ENCODE results near the gene ACOT13. TPM values are rescaled to one million over a fixed set of nuclear protein-coding genes. Genes with fewer than 3 reads are reported as not detected.
"Not testable (repeated sequence)": the region's sequence is repeated elsewhere in the genome, so short reads cannot be mapped to it uniquely, and the experiment has no call there.

ACOT13 gene
- total RNA-seq, 3 donors from 2014 or later, result 19.6 to 28.5 (median 22.1) TPM

GRCh38 chr6:24692003-24692402, 25.1 kb downstream of the ACOT13 start:
- no peak for DNase-seq
- ATAC-seq, result no peak
- Mint-ChIP-seq H3K27me3 (ENCODE audit: low read depth) (no peaks in the 10 kb centered on the region), H3K36me3 (ENCODE audit: insufficient read depth) (peaks cover 7% of the 10 kb centered on the region), H3K4me1 (ENCODE audit: low read depth) (peaks cover 23% of the 10 kb centered on the region), H3K9me3 (no peaks in the 10 kb centered on the region), H3K4me3 (no peak overlapping the region)

GRCh38 chr6:24692415-24692814, 25.5 kb downstream of the ACOT13 start:
- ATAC-seq (no peak), DNase-seq (no peak)
- Mint-ChIP-seq H3K4me3 (no peak overlapping the region), H3K9me3 (no peaks in the 10 kb centered on the region), H3K27me3 (ENCODE audit: low read depth) (no peaks in the 10 kb centered on the region), H3K36me3 (ENCODE audit: insufficient read depth) (peaks cover 4% of the 10 kb centered on the region), H3K4me1 (ENCODE audit: low read depth) (peaks cover 23% of the 10 kb centered on the region)

GRCh38 chr6:24692848-24693592, 26.1 kb downstream of the ACOT13 start:
- no peaks in the 10 kb centered on the region for H3K27me3 Mint-ChIP-seq (ENCODE audit: low read depth)
- no peaks in the 10 kb centered on the region for H3K9me3 Mint-ChIP-seq
- DNase-seq, result no peak
- H3K4me3 Mint-ChIP-seq, result no peak overlapping the region
- H3K36me3 Mint-ChIP-seq (ENCODE audit: insufficient read depth), result peaks cover 3% of the 10 kb centered on the region
- ATAC-seq, result no peak
- peaks cover 23% of the 10 kb centered on the region for H3K4me1 Mint-ChIP-seq (ENCODE audit: low read depth)

GRCh38 chr6:24694198-24694597, 27.3 kb downstream of the ACOT13 start:
- Mint-ChIP-seq H3K27me3 (ENCODE audit: low read depth) (no peaks in the 10 kb centered on the region), H3K36me3 (ENCODE audit: insufficient read depth) (no peaks in the 10 kb centered on the region), H3K9me3 (no peaks in the 10 kb centered on the region), H3K4me1 (ENCODE audit: low read depth) (peaks cover 25% of the 10 kb centered on the region), H3K4me3 (no peak overlapping the region)
- ATAC-seq, result no peak
- no peak for DNase-seq

GRCh38 chr6:24695635-24696034, 28.8 kb downstream of the ACOT13 start:
- peaks cover 36% of the 10 kb centered on the region for H3K4me1 Mint-ChIP-seq (ENCODE audit: low read depth)
- peak; percentile 15 for DNase-seq
- peak; percentile 70 to 73 for ATAC-seq
- not testable (repeated sequence) for H3K27me3 Mint-ChIP-seq (ENCODE audit: low read depth); H3K36me3 Mint-ChIP-seq (ENCODE audit: insufficient read depth); H3K4me3 Mint-ChIP-seq; H3K9me3 Mint-ChIP-seq

- peak in 1 of 2 donors; percentile 22 for ATAC-seq
- peaks cover 39% of the 10 kb centered on the region for H3K4me1 Mint-ChIP-seq (ENCODE audit: low read depth)
- DNase-seq, result no peak
- H3K27me3 Mint-ChIP-seq (ENCODE audit: low read depth), result no peaks in the 10 kb centered on the region
- no peak overlapping the region for H3K4me3 Mint-ChIP-seq
- H3K36me3 Mint-ChIP-seq (ENCODE audit: insufficient read depth), result no peaks in the 10 kb centered on the region
- H3K9me3 Mint-ChIP-seq, result no peaks in the 10 kb centered on the region
Observed at GRCh38 chr6:24696097-24696496, 29.2 kb downstream of the ACOT13 start.

GRCh38 chr6:24699521-24700359, 32.9 kb downstream of the ACOT13 start:
- ATAC-seq, result peak; percentile 75 to 82
- no peak for DNase-seq
- Mint-ChIP-seq H3K4me1 (ENCODE audit: low read depth) (peaks cover 42% of the 10 kb centered on the region), H3K9me3 (no peaks in the 10 kb centered on the region), H3K4me3 (no peak overlapping the region), H3K27me3 (ENCODE audit: low read depth) (no peaks in the 10 kb centered on the region), H3K36me3 (ENCODE audit: insufficient read depth) (peaks cover 18% of the 10 kb centered on the region)

GRCh38 chr6:24702720-24703282, 35.9 kb downstream of the ACOT13 start:
- DNase-seq (no peak), ATAC-seq (no peak)
- Mint-ChIP-seq H3K4me3 (no peak overlapping the region), H3K4me1 (ENCODE audit: low read depth) (peaks cover 40% of the 10 kb centered on the region), H3K9me3 (no peaks in the 10 kb centered on the region), H3K36me3 (ENCODE audit: insufficient read depth) (peaks cover 38% of the 10 kb centered on the region), H3K27me3 (ENCODE audit: low read depth) (no peaks in the 10 kb centered on the region)

- peaks cover 36% of the 10 kb centered on the region for H3K4me1 Mint-ChIP-seq (ENCODE audit: low read depth)
- peaks cover 45% of the 10 kb centered on the region for H3K36me3 Mint-ChIP-seq (ENCODE audit: insufficient read depth)
- no peak overlapping the region for H3K4me3 Mint-ChIP-seq
- H3K9me3 Mint-ChIP-seq, result no peaks in the 10 kb centered on the region
- no peak for ATAC-seq
- no peaks in the 10 kb centered on the region for H3K27me3 Mint-ChIP-seq (ENCODE audit: low read depth)
- no peak for DNase-seq
Observed at GRCh38 chr6:24704468-24704867, 37.6 kb downstream of the ACOT13 start.

GRCh38 chr6:24708612-24709011, 41.7 kb downstream of the ACOT13 start:
- Mint-ChIP-seq H3K27me3 (ENCODE audit: low read depth) (no peaks in the 10 kb centered on the region), H3K4me1 (ENCODE audit: low read depth) (peaks cover 39% of the 10 kb centered on the region), H3K36me3 (ENCODE audit: insufficient read depth) (peaks cover 56% of the 10 kb centered on the region), H3K4me3 (no peak overlapping the region), H3K9me3 (no peaks in the 10 kb centered on the region)
- ATAC-seq (no peak), DNase-seq (no peak)

- ATAC-seq (no peak), DNase-seq (no peak)
- H3K27me3 Mint-ChIP-seq (ENCODE audit: low read depth), result no peaks in the 10 kb centered on the region
- H3K4me1 Mint-ChIP-seq (ENCODE audit: low read depth), result peaks cover 41% of the 10 kb centered on the region
- H3K36me3 Mint-ChIP-seq (ENCODE audit: insufficient read depth), result peaks cover 55% of the 10 kb centered on the region
- H3K9me3 Mint-ChIP-seq, result no peaks in the 10 kb centered on the region
- H3K4me3 Mint-ChIP-seq, result no peak overlapping the region
Observed at GRCh38 chr6:24709014-24709711, 42.3 kb downstream of the ACOT13 start.

GRCh38 chr6:24710519-24711303, 43.8 kb downstream of the ACOT13 start:
- Mint-ChIP-seq H3K36me3 (ENCODE audit: insufficient read depth) (peaks cover 62% of the 10 kb centered on the region), H3K9me3 (no peaks in the 10 kb centered on the region), H3K4me1 (ENCODE audit: low read depth) (peaks cover 54% of the 10 kb centered on the region), H3K27me3 (ENCODE audit: low read depth) (no peaks in the 10 kb centered on the region), H3K4me3 (no peak overlapping the region)
- peak in 1 of 2 donors; percentile 38 for ATAC-seq
- no peak for DNase-seq

GRCh38 chr6:24716602-24717148, 49.8 kb downstream of the ACOT13 start:
- Mint-ChIP-seq H3K4me1 (ENCODE audit: low read depth) (peaks cover 66% of the 10 kb centered on the region), H3K36me3 (ENCODE audit: insufficient read depth) (peaks cover 55% of the 10 kb centered on the region), H3K4me3 (peak overlapping the region; percentile 100)
- DNase-seq; H3K9me3 Mint-ChIP-seq; ATAC-seq; H3K27me3 Mint-ChIP-seq (ENCODE audit: low read depth): not testable (repeated sequence)
